Heart left ventricle (tissue), 13 donors: ENCODE results near the gene SMIM14.

Source experiments
- CTCF ChIP-seq, 12 donors: fragments of 200-600 bp; sonication (generic) in 4 of 12; IDR thresholded peaks; one replicate each; pipeline versions ENCODE4 v1.5.0 to v1.8.0; 2018 to 2022; ENCODE audit warnings: antibody characterized with exemption in 12 of 12, mild to moderate bottlenecking in 5 of 12
- POLR2A ChIP-seq, 2 donors: fragments of 450-650 bp; IDR thresholded peaks; one replicate each; pipeline ENCODE4 v1.6.1; 2017; ENCODE audit warnings: antibody characterized with exemption in 2 of 2, mild to moderate bottlenecking in 2 of 2, moderate library complexity in 2 of 2
- donor health status: ischemic (EF 13 %, LVEDD 7.1; RV severe dilation, severe dysfunction).
- donor health status: DM: no; HTN: yes; CAD: no.
- donor health status: DM: no; HTN: no; CAD: no.
- donor health status: ischemic (EF 25% LVEDD 6.9; RV normal size, moderate dysfunction).
- donor health status: ischemic (EF 25% LVEDD 5.7; RV mildly dilated, moderate dysfunction).
- donor health status: ischemic (EF 35%, LVEDD 5.7; RV mildly dilated, moderate dysfunction).
- donor health status: nonischemic (EF 11% LVEDD 7.7; RV severe dilation, severe dysfunction).
- donor health status: DM: yes; HTN: yes; CAD: no.
- donor health status: PGD.
- donor health status: ischemic (EF 29% LVEDD 5.4; RV normal size, mild dysfunction).
- donor health status: nonischemic (EF 23%, LVEDD 6.1; RV moderate dilation, normal function).

GRCh38 chr4:39497909-39498726 is 140.5 kb downstream of the SMIM14 start:
- TF ChIP-seq CTCF (IDR thresholded peaks at IDR 0.05) (no peak), POLR2A (IDR thresholded peaks at IDR 0.05) (no peak)
